CD14-positive monocyte (primary cell): ENCODE data around the gene SYNE3. TPM values are rescaled to one million over a fixed set of nuclear protein-coding genes. Genes with fewer than 3 reads are reported as not detected.

ENCODE experiments used
- DNase-seq, 3 donors: peaks; one replicate each; pipeline ENCODE4 v3.0.0-alpha.2; 2011 to 2022
- H2AFZ ChIP-seq: 2 replicates; pipeline ENCODE4 v1.6.0; 2012; ENCODE audit warnings: mild to moderate bottlenecking, low read depth, low read length, inconsistent platforms; ENCODE audit not compliant: insufficient read depth, poor library complexity, severe bottlenecking
- H3K27ac ChIP-seq, 2 donors: 1 replicate in 1 of 2; 2 replicates in 1 of 2; pipeline ENCODE4 v1.5.1; 2012 to 2013; ENCODE audit warnings: low read length in 2 of 2, control low read depth in 1 of 2, inconsistent platforms in 1 of 2, low read depth in 1 of 2, mild to moderate bottlenecking in 1 of 2
- H3K27me3 ChIP-seq, 2 donors: one replicate each; pipeline versions ENCODE4 v1.6.0 to v1.6.1; 2011 to 2013; ENCODE audit warnings: low read length in 2 of 2; ENCODE audit not compliant: control insufficient read depth in 2 of 2, insufficient read depth in 2 of 2
- H3K36me3 ChIP-seq, 2 donors: replicated peaks in 1 of 2; 1 replicate in 1 of 2; 2 replicates in 1 of 2; pipeline versions ENCODE4 v1.5.1 to v1.6.1; 2012 to 2013; ENCODE audit warnings: low read length in 2 of 2, control low read depth in 1 of 2, inconsistent platforms in 1 of 2, mild to moderate bottlenecking in 1 of 2; ENCODE audit not compliant: insufficient read depth in 2 of 2, control insufficient read depth in 1 of 2
- H3K4me1 ChIP-seq, 2 donors: 1 replicate in 1 of 2; 2 replicates in 1 of 2; pipeline versions ENCODE4 v1.5.1 to v1.6.1; 2012 to 2013; ENCODE audit warnings: low read length in 2 of 2, control low read depth in 1 of 2, inconsistent platforms in 1 of 2, mild to moderate bottlenecking in 1 of 2, moderate library complexity in 1 of 2; ENCODE audit not compliant: insufficient read depth in 2 of 2, control insufficient read depth in 1 of 2
- H3K4me2 ChIP-seq: replicated peaks from 2 replicates; pipeline ENCODE3; 2012; ENCODE audit warnings: low read length, moderate library complexity, mild to moderate bottlenecking; ENCODE audit not compliant: poor library complexity, severe bottlenecking; ENCODE audit errors: extremely low read depth
- H3K4me3 ChIP-seq, 3 experiments: fragments of 200-600 bp in 1 of 3; sonication (generic) in 1 of 3; replicated peaks in 1 of 3; 1 replicate in 2 of 3; 2 replicates in 1 of 3; pipeline ENCODE4 v1.5.1; 2011 to 2013; ENCODE audit warnings: low read length in 3 of 3, mild to moderate bottlenecking in 3 of 3, control low read depth in 2 of 3, low read depth in 2 of 3, inconsistent platforms in 1 of 3, moderate library complexity in 1 of 3
- H3K79me2 ChIP-seq: 2 replicates; pipeline ENCODE4 v1.6.0; 2012; ENCODE audit warnings: mild to moderate bottlenecking, control low read depth, inconsistent platforms, low read length, moderate library complexity; ENCODE audit not compliant: insufficient read depth
- H3K9ac ChIP-seq: 2 replicates; pipeline ENCODE4 v1.6.0; 2017; ENCODE audit warnings: low read length, mild to moderate bottlenecking; ENCODE audit not compliant: insufficient read depth, poor library complexity, severe bottlenecking
- H3K9me3 ChIP-seq, 2 donors: replicated peaks in 1 of 2; 1 replicate in 1 of 2; 2 replicates in 1 of 2; pipeline versions ENCODE4 v1.5.1 to v1.6.1; 2012 to 2013; ENCODE audit warnings: low read length in 2 of 2, control low read depth in 1 of 2; ENCODE audit not compliant: control insufficient read depth in 1 of 2, insufficient read depth in 1 of 2
- H4K20me1 ChIP-seq: 2 replicates; pipeline ENCODE4 v1.6.0; 2012; ENCODE audit warnings: mild to moderate bottlenecking, low read length, control low read depth, moderate library complexity; ENCODE audit not compliant: insufficient read depth
- H3K27ac Mint-ChIP-seq, 7 donors: one replicate each; pipeline ENCODE4 v1.8.0; 2020; ENCODE audit warnings: mild to moderate bottlenecking in 7 of 7, mixed read lengths in 7 of 7, moderate library complexity in 6 of 7, inconsistent platforms in 2 of 7
- H3K27me3 Mint-ChIP-seq, 3 donors: one replicate each; pipeline ENCODE4 v1.8.0; 2021 to 2022; ENCODE audit warnings: low read depth in 3 of 3, mild to moderate bottlenecking in 3 of 3, mixed read lengths in 3 of 3, moderate library complexity in 3 of 3, inconsistent platforms in 1 of 3
- H3K36me3 Mint-ChIP-seq, 2 donors: one replicate each; pipeline ENCODE4 v1.8.0; 2020; ENCODE audit warnings: mixed read lengths in 2 of 2, inconsistent platforms in 1 of 2, mild to moderate bottlenecking in 1 of 2
- H3K4me1 Mint-ChIP-seq: one replicate; pipeline ENCODE4 v1.8.0; 2020; ENCODE audit warnings: mild to moderate bottlenecking, mixed read lengths
- H3K4me3 Mint-ChIP-seq, 2 donors: one replicate each; pipeline ENCODE4 v1.8.0; 2020; ENCODE audit warnings: mild to moderate bottlenecking in 2 of 2, mixed read lengths in 2 of 2, moderate library complexity in 1 of 2
- H3K9me3 Mint-ChIP-seq, 7 donors: one replicate each; pipeline ENCODE4 v1.8.0; 2020 to 2022; ENCODE audit warnings: mixed read lengths in 7 of 7, mild to moderate bottlenecking in 6 of 7, moderate library complexity in 6 of 7, inconsistent platforms in 2 of 7
- WGBS: methylation state at CpG from one replicate; pipeline ENCODE4 v1.1.5; 2013; ENCODE audit warnings: missing lambda C conversion rate; ENCODE audit not compliant: insufficient coverage; 5-methylcytosine and 5-hydroxymethylcytosine counted together
- intact Hi-C, 2 donors: fragments of 100-400 bp; cut with micrococcal nuclease; formaldehyde crosslinking; loops; one replicate each; pipeline versions ENCODE4 v1.15.0 to v1.15.1; 2023
- polyA plus RNA-seq, 3 donors: library from polyadenylated mRNA; depleted of rRNA in 1 of 3; unstranded in 2 of 3; stranded (reverse) in 1 of 3; fragments of 300-500 nt in 2 of 3; fragments of >200 nt in 1 of 3; fragmentation: Illumina TruSeq in 2 of 3; gene quantifications; 1 replicate in 2 of 3; 2 replicates in 1 of 3; pipeline ENCODE4 v1.2.3, GENCODE V29; 2012 to 2021
- TF ChIP-seq, protein P1 (sequence below): fragments of 200-600 bp; IDR thresholded peaks from one replicate; pipeline ENCODE4 v1.8.0; 2022; ENCODE audit warnings: antibody characterized with exemption, mild to moderate bottlenecking

SYNE3 gene
- polyA plus RNA-seq, 3 donors: 2.6 to 26.1 (median 3.5) TPM

DNA sequence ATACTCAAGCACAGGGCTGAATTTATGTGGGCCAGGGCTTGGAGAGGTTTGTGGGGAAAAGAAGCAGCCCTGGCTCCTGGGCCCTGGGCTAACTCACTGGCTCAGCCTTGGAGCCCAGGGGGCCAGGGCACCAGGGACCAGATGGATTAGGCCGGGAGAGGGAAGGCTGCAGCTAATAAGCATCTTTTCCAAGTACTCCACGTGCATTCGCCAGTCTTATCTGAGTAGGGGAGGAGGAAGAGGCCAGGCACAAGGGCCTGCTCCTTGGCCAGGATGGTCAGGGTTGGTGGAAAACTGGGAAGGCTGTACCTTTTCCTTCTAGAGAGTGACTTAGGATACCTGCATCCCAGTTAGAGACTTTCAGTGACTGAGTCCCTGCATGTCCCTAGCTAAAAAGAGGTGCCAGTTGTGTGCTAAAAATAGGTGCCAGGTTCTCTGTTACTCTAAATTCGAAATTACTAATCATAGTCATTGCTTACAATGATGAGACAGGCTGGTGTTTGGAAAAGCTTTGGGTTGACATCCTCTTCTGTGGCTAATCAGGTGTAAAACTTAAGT is 19.7 kb upstream of the SYNE3 start:
- no peaks in the 10 kb centered on the region for H3K36me3 ChIP-seq
- H3K27me3 Mint-ChIP-seq: peaks cover 0 to 2% (median 0%) of the 10 kb centered on the region in 3 donors
- H3K9me3 ChIP-seq: no peaks in the 10 kb centered on the region
- H3K4me2 ChIP-seq: peak overlapping the region; percentile 93
- H3K9ac ChIP-seq: peak overlapping the region; percentile 83
- peaks cover 90% of the 10 kb centered on the region for H3K79me2 ChIP-seq
- no peaks in the 10 kb centered on the region for H3K27me3 ChIP-seq
- TF ChIP-seq, protein P1, sequence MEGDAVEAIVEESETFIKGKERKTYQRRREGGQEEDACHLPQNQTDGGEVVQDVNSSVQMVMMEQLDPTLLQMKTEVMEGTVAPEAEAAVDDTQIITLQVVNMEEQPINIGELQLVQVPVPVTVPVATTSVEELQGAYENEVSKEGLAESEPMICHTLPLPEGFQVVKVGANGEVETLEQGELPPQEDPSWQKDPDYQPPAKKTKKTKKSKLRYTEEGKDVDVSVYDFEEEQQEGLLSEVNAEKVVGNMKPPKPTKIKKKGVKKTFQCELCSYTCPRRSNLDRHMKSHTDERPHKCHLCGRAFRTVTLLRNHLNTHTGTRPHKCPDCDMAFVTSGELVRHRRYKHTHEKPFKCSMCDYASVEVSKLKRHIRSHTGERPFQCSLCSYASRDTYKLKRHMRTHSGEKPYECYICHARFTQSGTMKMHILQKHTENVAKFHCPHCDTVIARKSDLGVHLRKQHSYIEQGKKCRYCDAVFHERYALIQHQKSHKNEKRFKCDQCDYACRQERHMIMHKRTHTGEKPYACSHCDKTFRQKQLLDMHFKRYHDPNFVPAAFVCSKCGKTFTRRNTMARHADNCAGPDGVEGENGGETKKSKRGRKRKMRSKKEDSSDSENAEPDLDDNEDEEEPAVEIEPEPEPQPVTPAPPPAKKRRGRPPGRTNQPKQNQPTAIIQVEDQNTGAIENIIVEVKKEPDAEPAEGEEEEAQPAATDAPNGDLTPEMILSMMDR: no peak
- H3K4me3 ChIP-seq: peak overlapping the region in 2 of 3 experiments; percentile 58 to 90
- intact Hi-C loops: no loop called here
- DNase-seq: no peak
- H2AFZ ChIP-seq: peak overlapping the region; percentile 84
- H3K27ac ChIP-seq: peak overlapping the region in 1 of 2 donors; percentile 83
- no peaks in the 10 kb centered on the region for H3K9me3 Mint-ChIP-seq
- peak overlapping the region; percentile 93 to 96 for H3K4me3 Mint-ChIP-seq
- peak overlapping the region in 4 of 7 donors; percentile 61 to 88 (median 75) for H3K27ac Mint-ChIP-seq
- peaks cover 2% of the 10 kb centered on the region in 2 donors for H3K36me3 Mint-ChIP-seq
- peaks cover 19% of the 10 kb centered on the region for H4K20me1 ChIP-seq
- H3K4me1 Mint-ChIP-seq: peaks cover 50% of the 10 kb centered on the region
- WGBS: no CpG with 5 or more reads among the region's 4 CpGs
- peaks cover 28 to 34% of the 10 kb centered on the region in 2 donors for H3K4me1 ChIP-seq

DNA sequence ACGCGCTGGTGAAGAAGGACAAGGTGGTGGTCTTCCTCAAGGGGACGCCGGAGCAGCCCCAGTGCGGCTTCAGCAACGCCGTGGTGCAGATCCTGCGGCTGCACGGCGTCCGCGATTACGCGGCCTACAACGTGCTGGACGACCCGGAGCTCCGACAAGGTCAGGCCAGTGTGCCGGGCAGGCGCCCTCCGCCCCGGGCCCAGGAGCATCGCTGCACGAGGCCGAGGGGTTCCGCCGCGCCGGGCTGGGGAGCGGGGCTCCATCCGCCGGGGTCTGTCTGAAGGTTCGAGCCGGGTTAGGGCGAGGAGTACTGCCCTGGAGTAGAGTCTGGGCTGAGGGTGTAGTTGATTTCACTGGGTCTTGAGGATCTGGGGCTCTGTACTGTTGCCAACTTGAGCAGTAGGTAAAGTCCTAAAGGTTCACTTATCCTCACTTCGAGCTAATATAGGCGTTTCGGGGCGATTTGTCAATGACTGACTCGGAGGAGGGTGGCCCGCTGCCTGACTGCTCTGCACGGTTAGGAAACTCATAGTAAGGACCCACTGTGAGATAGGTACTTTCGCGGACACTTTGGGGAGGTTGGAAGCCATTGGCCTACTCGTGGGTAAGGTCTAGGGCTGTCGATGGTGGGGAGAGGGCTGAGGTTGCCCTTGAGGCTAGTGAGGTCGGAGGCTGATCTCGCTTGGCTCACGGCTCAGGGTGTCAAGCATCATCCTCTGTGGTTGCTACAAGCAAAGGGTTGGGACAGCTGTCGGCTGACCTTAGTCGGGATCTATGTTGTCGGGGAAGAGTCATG is 19.0 kb upstream of the SYNE3 start:
- peaks cover 90% of the 10 kb centered on the region for H3K79me2 ChIP-seq
- Mint-ChIP-seq H3K4me3 (peak overlapping the region; percentile 93 to 96), H3K4me1 (peaks cover 48% of the 10 kb centered on the region), H3K27ac (peak overlapping the region; percentile 56 to 88 (median 77)), H3K27me3 (peaks cover 0 to 2% (median 0%) of the 10 kb centered on the region in 3 donors), H3K36me3 (peaks cover 4 to 8% of the 10 kb centered on the region in 2 donors), H3K9me3 (no peaks in the 10 kb centered on the region)
- DNase-seq: peak in 1 of 3 donors; percentile 26
- H4K20me1 ChIP-seq: peaks cover 19% of the 10 kb centered on the region
- H3K4me2 ChIP-seq: peak overlapping the region; percentile 93
- H3K4me1 ChIP-seq: peaks cover 28 to 34% of the 10 kb centered on the region in 2 donors
- peak overlapping the region; percentile 83 for H3K9ac ChIP-seq
- TF ChIP-seq, protein P1: no peak
- no peaks in the 10 kb centered on the region for H3K27me3 ChIP-seq
- H3K36me3 ChIP-seq: no peaks in the 10 kb centered on the region
- intact Hi-C loops: loop anchor here in 1 of 2 donors (2.0 kb wide), 1 partner anchor 93 kb away; no protein-coding TSS in a partner anchor
- peak overlapping the region in 1 of 2 donors; percentile 83 for H3K27ac ChIP-seq
- peak overlapping the region; percentile 84 for H2AFZ ChIP-seq
- 4% methylated on average over 52 of the region's 52 CpGs for WGBS
- no peaks in the 10 kb centered on the region for H3K9me3 ChIP-seq
- H3K4me3 ChIP-seq: peak overlapping the region; percentile 58 to 90 (median 73)
